CD4-positive, alpha-beta T cell treated with Interleukin-4 for 4 hours (primary cell): ENCODE measurements around the gene TPD52L2.
"Not testable (repeated sequence)": the region's sequence is repeated elsewhere in the genome, so short reads cannot be mapped to it uniquely, and the experiment has no call there.

Experiments used
- DNase-seq: peaks from one replicate; pipeline ENCODE4 v3.0.0-alpha.2; 2020

Gene TPD52L2

DNA sequence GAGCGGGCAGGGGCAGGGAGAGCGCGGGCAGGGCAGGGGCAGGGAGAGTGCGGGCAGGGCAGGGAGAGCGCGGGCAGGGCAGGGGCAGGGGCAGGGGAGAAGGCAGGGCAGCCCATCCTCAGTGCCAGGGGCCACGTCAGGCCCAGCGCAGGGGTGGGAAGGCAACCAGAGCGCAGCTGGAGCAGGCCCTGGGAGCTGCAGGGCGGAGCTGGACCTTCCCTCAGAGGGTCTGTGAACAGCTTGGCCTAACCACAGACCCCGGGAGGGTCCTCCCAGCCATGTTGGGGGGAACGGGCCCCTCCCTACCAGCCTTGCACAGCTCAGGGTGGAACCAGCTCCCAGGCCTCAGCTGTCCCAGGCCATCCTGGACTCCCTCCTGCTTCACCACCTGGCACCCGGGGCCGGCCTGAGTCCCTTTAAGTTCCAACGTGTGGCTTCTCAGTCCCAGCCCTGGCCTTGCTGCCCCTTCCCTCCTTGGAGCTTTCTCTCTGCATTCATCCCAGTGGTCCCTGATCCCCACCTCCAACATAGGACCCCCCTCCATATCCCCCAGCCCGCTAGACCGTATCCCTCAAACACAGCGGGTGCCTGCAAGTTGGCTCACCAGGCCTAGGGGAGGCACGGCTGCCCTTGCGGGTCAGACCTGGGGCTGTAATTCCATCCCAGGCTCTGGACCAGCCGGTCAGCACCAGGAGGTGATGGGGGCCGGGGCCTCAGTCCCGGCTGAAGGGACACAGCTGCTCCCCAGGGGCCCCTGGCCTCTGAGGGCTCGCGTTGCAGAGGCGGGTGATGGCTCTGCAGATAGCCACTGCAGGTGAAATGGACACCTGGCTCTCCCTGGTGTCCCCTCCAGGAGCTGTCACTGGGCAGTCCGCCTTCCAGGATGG is 28.4 kb upstream of the TPD52L2 start:
- no peak for DNase-seq

- no peak for DNase-seq
These were observed 27.6 kb upstream of the TPD52L2 start for GRCh38 chr20:63837479-63837878.

GRCh38 chr20:63839620-63840019 is 25.4 kb upstream of the TPD52L2 start:
- DNase-seq, result no peak

DNA sequence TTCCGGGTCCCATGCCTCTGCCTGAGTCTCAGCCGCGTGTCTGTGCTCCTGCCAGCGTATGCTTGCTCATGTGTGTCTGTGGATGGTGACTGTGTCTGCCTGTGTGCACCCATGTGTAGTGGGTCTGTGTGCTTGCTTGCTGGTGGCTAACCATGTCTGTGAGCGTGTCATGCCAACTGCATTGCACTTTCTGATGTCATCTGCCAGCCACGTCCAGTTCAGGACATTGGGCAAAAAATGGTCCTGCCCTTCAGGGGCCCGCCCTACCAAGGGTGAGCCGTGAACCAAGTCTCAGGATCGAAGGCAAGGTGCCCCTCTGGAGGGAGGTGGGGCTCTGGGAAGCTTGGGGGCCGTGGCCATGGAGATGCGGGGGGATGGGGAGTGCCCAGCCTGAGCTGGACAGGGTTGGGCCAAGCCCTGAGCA is 24.7 kb upstream of the TPD52L2 start:
- DNase-seq, result no peak

- DNase-seq, result no peak
These were observed 22.8 kb upstream of the TPD52L2 start for GRCh38 chr20:63842258-63842657.

DNA sequence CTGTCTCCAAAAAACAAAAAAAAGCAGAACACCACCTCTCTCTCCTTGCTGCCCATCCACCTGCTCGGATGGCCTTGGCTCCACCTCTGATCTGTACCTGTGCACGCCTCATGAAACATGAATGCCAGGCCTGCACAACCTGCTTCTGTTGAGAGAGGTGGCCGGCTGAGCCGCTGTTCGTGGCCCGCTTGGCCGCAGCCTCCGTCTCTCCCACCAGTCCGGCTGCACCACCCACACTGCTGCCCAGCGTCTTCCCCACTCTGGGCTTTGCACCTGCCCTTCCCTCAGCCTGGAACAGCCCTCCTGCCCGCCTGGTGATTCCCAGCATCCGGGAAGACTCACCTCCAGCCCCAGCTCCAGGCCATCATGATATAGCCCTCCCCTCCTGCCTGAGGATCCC is 21.8 kb upstream of the TPD52L2 start:
- no peak for DNase-seq

DNA sequence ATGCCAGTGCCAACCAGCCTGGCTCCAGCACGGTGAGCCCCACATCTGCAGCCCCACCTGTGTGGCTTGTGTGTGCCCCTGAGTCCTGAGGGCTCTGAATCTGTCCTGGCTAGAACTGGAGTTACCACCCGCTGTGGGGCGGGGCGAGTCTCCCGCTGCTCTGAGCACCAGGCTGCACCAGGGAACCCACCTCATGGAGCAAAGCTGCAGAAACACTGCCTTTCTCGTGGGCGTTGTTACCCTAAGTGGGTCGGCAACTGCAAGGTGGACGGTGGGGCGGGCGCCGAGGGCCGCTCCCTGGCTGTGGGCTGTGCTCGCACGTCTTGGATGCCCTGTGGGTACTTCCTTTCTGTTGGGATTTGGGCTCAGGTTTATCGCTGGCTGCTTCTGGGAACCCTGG is 21.3 kb upstream of the TPD52L2 start:
- no peak for DNase-seq

DNA sequence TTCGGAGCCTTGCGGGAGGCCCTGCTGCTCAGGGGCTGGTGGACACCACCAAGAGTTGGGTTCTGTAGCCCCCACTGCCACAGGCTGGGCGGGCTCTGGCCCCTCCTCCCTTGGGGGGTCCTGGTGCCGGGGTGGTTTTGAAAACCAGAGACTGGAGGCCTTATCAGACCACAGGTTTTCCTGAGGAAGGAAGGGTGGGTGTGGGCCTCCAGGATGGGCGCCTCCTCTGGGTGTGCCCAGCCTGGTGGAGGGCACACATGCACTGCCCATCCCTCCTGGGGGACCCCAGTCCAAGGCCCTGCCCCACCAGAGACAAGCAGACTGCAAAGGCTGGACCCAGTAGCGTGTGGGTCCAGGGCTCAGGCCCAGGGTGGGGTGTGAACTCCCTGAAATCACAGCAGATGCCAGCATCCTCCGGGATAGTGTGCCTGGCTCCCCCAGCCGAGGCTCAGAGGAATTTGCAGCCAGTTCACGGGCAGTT is 20.5 kb upstream of the TPD52L2 start:
- DNase-seq, result no peak

DNA sequence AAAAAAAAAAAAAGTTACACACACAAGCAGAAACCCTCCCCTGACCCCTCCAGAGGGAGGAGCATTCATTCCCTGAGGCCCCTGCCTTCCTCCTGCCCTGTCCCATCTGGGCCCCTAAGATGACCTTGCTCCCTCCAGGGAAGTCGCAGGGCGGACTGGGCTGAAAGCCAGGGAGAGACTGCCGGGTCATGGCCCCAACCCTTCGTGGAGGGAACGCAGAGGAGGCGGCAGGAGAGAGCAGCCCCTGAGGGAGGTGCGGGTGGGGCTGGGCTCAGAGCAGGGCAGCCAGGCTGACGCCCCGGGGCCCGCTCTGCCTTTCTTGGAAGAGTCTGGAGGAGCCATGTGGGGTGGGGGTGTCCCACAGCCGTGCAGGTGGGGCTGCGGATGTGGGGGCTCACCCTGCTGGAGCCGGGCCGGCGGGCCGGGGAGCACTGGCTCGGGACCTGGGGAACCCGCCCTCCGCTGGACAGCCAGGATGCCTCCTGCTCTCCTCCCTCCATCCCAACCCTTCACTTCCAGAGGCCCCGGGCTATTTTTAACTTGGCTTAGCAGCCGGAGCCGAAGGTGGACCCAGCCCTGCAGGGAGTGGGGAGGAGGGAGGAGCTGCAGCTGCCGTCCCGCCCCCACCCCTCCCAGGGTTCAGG is 18.8 kb upstream of the TPD52L2 start:
- DNase-seq, result no peak

DNA sequence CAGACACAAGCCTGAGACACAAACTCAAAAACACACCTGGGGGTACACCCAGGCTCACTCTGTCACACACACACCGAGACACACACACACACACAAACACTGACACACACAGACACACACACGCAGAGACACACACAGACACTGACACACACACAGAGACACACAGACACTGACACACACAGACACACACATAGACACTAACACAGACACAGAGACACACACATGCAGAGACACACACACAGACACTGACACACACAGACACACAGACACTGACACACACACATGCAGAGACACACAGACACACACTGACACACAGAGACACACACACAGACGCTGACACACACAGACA is 18.2 kb upstream of the TPD52L2 start:
- no peak for DNase-seq

GRCh38 chr20:63847237-63848002 is 17.6 kb upstream of the TPD52L2 start:
- DNase-seq, result no peak

DNA sequence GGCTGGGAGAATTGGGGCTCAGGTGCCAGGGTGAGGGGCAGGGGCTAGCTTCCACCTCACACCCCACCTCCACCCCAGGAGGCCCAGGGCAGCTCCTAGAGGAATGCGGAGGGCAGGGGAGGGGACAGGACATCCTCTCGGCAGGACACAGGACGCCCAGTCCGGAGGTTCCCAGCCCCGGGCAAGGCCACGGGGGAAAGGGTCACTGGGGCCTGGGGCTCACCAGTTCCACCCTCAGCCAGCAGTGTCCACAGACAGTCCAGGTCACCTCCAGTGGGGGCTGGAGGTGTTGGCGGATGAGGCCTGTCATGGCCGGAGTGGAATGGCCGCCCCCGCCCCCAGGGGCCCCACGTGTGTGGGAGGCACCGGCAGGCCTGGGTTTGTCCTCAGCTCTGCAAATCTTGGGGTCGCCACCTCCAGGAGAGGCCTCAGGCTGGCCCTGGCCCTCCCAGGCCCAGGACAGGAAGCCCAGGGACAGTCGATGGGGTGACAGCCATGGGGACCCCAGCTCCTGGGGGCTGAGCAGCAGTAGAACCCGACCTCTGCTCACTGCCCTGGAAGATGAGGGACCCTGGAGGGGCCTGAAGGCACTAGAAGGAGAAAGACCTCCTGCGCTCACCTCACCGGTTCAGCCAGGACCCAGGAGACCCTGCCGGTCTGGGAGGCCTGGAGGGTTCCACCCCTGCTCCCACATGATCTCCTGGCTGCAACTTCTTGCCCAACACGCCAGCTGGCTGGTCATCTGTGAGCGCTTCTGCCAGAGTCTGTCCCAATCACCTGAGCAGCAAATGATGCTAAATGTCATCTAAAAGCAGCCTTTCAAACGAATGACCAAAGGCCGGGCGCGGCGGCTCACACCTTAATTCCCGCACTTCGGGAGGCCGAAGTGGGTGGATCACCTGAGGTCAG is 16.8 kb upstream of the TPD52L2 start:
- DNase-seq, result no peak

DNA sequence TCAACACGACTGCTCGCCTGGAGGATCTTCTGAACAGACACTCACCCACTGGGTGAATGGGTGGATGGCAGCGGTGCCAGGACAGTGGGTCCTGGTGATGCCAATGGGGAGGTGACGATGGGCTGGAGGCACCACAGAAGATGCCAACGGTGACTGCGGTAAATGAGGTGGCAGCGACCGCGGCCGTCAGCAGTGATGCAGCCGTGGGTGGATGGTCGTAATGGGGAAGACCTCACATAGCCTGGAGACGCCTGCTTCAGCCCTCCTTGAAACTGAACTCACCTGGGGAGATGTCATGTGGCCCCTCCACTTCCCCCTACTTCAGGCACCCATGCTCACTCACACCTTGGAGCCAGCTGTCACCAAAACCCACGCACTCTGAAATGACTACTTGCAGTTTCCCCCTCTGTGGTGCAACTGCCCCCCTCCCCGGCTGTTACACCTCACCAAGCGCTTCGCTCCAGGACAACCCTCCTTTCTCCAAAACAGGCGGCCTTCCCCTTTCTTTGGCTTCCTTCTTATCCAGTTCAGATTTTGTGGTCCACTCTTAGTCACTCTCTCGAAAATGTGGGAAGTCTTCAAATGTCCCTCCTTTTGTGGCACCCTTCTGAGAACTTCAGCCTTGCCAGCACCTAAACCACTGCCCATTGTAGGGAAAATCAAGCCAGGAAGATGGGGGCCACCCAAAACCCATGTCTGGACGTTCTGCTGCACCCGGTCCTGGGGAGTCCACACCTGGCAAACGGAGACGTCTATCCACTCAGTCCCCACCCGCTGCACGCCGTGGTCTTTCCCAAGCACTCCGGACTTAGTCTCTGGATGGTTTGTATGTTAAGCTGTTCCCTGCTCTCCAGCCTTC is 14.2 kb upstream of the TPD52L2 start:
- no peak for DNase-seq

DNA sequence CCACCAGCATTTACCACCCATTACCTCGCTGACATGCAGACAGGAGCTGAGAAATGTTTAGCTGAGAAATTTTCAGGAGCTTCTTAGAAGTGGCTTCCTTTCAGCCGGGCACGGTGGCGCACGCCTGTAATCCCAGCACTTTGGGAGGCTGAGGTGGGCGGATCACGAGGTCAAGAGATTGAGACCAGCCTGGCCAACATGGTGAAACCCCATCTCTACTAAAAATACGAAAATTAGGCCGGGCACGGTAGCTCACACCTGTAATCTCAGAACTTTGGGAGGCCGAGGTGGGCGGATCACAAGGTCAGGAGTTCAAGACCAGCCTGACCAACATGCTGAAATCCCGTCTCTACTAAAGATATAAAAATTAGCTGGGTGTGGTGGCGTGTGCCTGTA is 13.5 kb upstream of the TPD52L2 start:
- DNase-seq, result not testable (repeated sequence)

DNA sequence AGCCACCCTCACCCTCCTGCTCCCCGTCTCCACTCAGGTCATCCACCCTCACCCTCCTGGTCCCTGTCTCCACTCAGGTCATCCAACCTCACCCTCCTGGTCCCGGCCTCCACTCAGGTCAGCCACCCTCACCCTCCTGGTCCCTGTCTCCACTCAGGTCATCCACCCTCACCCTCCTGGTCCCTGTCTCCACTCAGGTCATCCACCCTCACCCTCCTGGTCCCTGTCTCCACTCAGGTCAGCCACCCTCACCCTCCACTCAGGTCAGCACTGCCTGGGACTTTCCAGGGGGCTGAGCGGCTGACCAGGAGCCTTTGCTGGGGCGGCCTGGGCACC is 11.4 kb upstream of the TPD52L2 start:
- not testable (repeated sequence) for DNase-seq

DNA sequence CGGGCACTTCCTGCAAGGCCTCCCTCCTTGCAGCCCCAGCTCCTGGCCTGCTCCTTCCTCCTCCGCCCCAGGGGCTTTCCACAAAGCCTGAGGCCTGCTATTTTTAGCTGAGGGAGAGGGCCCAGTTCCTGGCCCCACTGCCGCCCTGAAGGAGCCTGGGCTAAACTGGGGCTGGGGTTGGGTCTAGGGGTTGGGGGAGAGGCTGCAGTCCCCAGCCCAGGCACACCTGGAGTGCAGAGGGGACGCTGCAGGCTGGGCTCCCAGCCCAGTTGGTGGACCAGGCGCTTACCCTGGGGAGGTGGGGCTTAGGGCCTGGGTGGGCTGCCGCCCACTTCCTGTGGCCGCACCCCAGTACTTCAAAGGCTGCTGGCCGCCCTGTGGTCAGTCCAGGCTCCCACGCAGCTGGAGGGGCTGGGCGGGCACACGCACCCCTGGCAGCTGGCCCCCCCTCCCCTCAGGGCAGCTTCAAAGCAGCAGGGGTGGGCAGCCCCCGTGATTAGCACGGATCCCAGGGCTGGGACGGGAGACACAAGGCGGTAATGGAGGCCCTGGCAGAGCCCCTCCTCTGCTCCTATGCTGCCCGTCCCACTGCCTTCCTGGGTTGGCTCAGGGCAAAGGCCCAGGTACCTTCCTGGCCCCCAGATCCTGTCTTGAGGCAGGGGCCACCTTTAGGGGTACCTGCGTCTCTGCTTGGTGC is 10.9 kb upstream of the TPD52L2 start:
- no peak for DNase-seq

DNA sequence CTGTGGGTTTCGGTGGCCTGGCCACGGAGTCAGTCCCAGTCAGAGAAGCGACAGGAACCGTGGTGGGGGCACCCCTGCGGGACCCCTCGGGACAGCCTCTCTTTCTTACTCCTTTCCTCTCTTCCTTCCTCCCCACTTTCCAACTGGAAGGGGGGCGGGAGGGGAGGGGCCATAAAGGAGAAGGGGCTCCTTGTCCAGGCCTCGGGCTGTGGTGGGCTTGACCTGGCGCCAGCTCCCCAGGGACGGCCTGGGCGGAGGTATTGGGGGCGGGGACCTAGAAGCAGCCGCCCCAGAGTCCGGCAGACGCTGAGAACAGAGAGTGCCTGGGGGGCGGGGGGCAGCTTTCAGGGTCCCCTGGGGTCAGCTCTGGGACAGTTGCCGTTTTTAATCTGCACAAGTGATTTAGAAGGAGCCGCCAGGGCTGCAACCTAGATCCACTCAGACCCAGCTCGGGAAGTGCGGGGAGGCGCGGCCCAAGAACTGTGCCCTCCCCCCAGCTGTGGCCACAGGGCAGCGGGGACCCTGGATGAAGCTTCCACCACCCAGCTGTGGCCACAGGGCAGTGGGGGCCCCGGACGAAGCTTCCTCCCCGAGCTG is 10.2 kb upstream of the TPD52L2 start:
- DNase-seq, result no peak

DNA sequence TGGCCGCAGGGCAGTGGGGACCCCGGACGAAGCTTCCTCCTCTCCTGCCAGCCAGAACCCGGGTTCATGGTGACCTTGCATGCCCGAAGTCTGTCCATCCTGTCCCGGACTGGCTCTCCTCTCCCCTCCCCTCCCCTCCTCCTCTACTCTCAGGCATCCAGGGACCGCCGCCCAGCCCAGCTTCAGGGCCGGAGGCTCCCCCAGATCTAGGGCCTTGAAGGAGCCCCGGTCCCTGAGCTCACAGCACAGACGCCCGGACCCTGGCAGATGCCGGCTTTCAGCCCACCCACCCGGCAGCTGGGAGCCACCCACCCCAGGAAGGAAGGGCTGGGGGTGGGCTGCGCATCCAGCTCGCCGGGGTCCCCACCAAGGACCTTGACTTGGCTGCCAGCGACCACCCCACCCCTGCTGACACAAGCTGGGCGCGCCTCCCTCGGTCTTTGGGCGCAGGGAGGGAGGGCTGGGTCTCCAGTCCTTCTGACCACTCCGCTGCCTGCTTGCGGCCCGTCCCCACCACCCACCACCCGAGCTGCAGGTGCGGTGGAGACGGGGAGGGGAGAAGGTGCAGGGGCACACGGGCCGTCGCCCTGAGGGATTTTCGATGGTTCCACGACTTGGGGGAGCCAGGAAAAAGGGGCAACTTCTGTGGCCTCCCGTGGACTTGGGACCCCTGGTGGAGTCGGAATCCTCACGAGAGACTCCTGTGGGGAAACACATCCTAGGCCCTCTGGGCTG is 9.5 kb upstream of the TPD52L2 start:
- no peak for DNase-seq

- no peak for DNase-seq
These were observed 9.0 kb upstream of the TPD52L2 start for GRCh38 chr20:63856098-63856511.
